Retinal pigment epithelial cell (primary cell): Measurements from ENCODE around the gene THAP11.

Experiments
- DNase-seq: peaks from one replicate; pipeline ENCODE4 v3.0.0-alpha.2; 2010; ENCODE audit warnings: low read depth
- H3K4me3 ChIP-seq: 2 replicates; pipeline ENCODE4 v1.5.1; 2011; ENCODE audit warnings: mild to moderate bottlenecking, low read length, control low read depth, moderate library complexity
- CTCF ChIP-seq: conservative IDR thresholded peaks from 2 replicates; pipeline ENCODE4 v1.5.1; 2011; ENCODE audit warnings: low read depth, low read length, control low read depth, inconsistent platforms

The THAP11 gene

GRCh38 chr16:67841816-67842508, at the start of gene THAP11:
Gene THAP11 (plus strand): TSS chr16:67842320. CDS start chr16:67842555, 235 bp downstream.
- TF ChIP-seq CTCF, result peak; percentile 84
- DNase-seq, result peak; percentile 74
- peak within 1 kb of the TSS; percentile 96 for H3K4me3 ChIP-seq

- no peak for DNase-seq
- TF ChIP-seq CTCF, result no peak
- H3K4me3 ChIP-seq, result no peak overlapping the region
Observed at GRCh38 chr16:67796099-67796718, 45.9 kb upstream of the THAP11 start.

GRCh38 chr16:67800338-67800926, 41.7 kb upstream of the THAP11 start:
- no peak for DNase-seq
- no peak overlapping the region for H3K4me3 ChIP-seq
- TF ChIP-seq CTCF, result no peak

GRCh38 chr16:67801241-67801640, 40.9 kb upstream of the THAP11 start:
- H3K4me3 ChIP-seq, result no peak overlapping the region
- no peak for DNase-seq
- no peak for TF ChIP-seq CTCF

- TF ChIP-seq CTCF, result no peak
- H3K4me3 ChIP-seq, result no peak overlapping the region
- DNase-seq, result no peak
Observed at GRCh38 chr16:67801883-67802282, 40.2 kb upstream of the THAP11 start.

GRCh38 chr16:67803894-67804293, 38.2 kb upstream of the THAP11 start:
- no peak for TF ChIP-seq CTCF
- no peak overlapping the region for H3K4me3 ChIP-seq
- DNase-seq, result no peak
